Skeletal muscle tissue (tissue), 4 donors: ENCODE data around the gene GAS7. TPM values are rescaled to one million over a fixed set of nuclear protein-coding genes. Genes with fewer than 3 reads are reported as not detected.
"Not testable (repeated sequence)": the region's sequence is repeated elsewhere in the genome, so short reads cannot be mapped to it uniquely, and the experiment has no call there.

Experiments
- H3K27ac ChIP-seq: one replicate; pipeline ENCODE4 v1.7.0; 2013; ENCODE audit warnings: mild to moderate bottlenecking, low read depth, low read length, inconsistent platforms
- H3K27me3 ChIP-seq, 3 donors: one replicate each; pipeline ENCODE4 v1.7.0; 2013; ENCODE audit warnings: low read length in 3 of 3; ENCODE audit not compliant: control insufficient read depth in 3 of 3, insufficient read depth in 3 of 3
- H3K36me3 ChIP-seq, 3 donors: one replicate each; pipeline ENCODE4 v1.7.0; 2013; ENCODE audit warnings: low read length in 3 of 3; ENCODE audit not compliant: control insufficient read depth in 3 of 3, insufficient read depth in 3 of 3
- H3K4me1 ChIP-seq, 3 donors: one replicate each; pipeline ENCODE4 v1.7.0; 2013; ENCODE audit warnings: low read length in 3 of 3, mild to moderate bottlenecking in 3 of 3; ENCODE audit not compliant: control insufficient read depth in 3 of 3, insufficient read depth in 3 of 3
- H3K4me3 ChIP-seq, 3 donors: one replicate each; pipeline ENCODE4 v1.7.0; 2013; ENCODE audit warnings: low read length in 3 of 3
- H3K9ac ChIP-seq, 3 donors: one replicate each; pipeline ENCODE4 v1.7.0; 2013; ENCODE audit warnings: low read length in 3 of 3, mild to moderate bottlenecking in 3 of 3, moderate library complexity in 2 of 3, low read depth in 1 of 3
- H3K9me3 ChIP-seq, 3 donors: one replicate each; pipeline ENCODE4 v1.7.0; 2013; ENCODE audit warnings: low read length in 3 of 3; ENCODE audit not compliant: control insufficient read depth in 3 of 3
- total RNA-seq: library from RNA; depleted of rRNA; stranded (reverse); fragments of >200 nt; gene quantifications from one replicate; pipeline ENCODE4 v1.2.3, GENCODE V29; 2014
- donor health status: Osteomylitis.

The GAS7 gene
- total RNA-seq, 1 donor from 2014 or later = 58.5 TPM

DNA sequence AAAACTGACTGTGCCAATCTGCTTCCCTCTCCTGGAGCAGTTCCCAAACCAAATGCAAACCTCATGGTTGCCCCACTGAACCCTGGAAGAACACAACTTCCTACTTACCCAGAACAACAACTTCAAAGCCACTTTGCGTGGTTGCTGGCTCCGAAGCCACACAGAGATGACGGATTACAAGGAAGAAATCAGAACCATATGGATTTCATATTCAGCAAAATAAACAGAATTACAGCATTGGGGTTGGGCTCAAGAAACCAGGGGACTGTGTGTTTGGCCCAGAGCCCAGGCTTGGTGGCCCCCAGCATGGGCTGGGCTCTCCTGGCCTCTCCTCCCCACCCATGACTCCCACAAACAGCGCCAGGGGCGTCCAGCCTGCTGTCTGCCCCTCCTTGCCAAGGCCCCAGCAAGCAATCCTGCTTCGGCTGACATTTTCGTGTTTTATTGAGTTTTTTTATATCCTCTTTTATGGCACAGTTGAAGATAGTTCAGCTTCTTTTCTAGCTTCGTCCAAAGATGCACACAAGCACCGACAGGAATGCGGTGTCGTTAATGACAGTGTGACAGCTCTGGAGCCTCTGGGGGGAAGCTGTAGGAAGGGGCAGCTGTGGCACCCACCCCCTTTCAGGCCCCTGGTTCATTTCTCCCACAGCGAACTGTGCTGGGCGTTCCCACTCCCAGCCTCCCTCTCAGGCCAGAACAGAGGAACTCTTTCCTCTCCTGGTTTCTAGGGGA is 137.1 kb downstream of the GAS7 start:
- Histone ChIP-seq H3K27ac (peak overlapping the region; percentile 51), H3K36me3 (no peaks in the 10 kb centered on the region), H3K27me3 (peaks cover 0 to 3% (median 0%) of the 10 kb centered on the region in 3 donors), H3K4me3 (no peak overlapping the region), H3K4me1 (peaks cover 8 to 15% (median 10%) of the 10 kb centered on the region in 3 donors), H3K9ac (no peak overlapping the region), H3K9me3 (peaks cover 2 to 5% (median 2%) of the 10 kb centered on the region in 3 donors)

GRCh38 chr17:10060526-10060925 is 137.9 kb downstream of the GAS7 start:
- Histone ChIP-seq H3K9me3 (peaks cover 2 to 5% (median 2%) of the 10 kb centered on the region in 3 donors), H3K27me3 (peaks cover 0 to 3% (median 0%) of the 10 kb centered on the region in 3 donors), H3K4me1 (peaks cover 8 to 15% (median 10%) of the 10 kb centered on the region in 3 donors), H3K9ac (no peak overlapping the region), H3K27ac (peak overlapping the region; percentile 51), H3K36me3 (no peaks in the 10 kb centered on the region), H3K4me3 (no peak overlapping the region)

- peak overlapping the region in 1 of 3 donors; percentile 21 for H3K9ac ChIP-seq
- H3K9me3 ChIP-seq = no peaks in the 10 kb centered on the region
- peak overlapping the region in 1 of 3 donors; percentile 56 for H3K4me3 ChIP-seq
- H3K36me3 ChIP-seq = peaks cover 0 to 2% (median 0%) of the 10 kb centered on the region in 3 donors
- peaks cover 10 to 18% (median 13%) of the 10 kb centered on the region in 3 donors for H3K4me1 ChIP-seq
- H3K27ac ChIP-seq = peak overlapping the region; percentile 54
- H3K27me3 ChIP-seq = peaks cover 0 to 3% (median 0%) of the 10 kb centered on the region in 3 donors
These were observed 138.7 kb downstream of the GAS7 start for GRCh38 chr17:10059684-10060211.

DNA sequence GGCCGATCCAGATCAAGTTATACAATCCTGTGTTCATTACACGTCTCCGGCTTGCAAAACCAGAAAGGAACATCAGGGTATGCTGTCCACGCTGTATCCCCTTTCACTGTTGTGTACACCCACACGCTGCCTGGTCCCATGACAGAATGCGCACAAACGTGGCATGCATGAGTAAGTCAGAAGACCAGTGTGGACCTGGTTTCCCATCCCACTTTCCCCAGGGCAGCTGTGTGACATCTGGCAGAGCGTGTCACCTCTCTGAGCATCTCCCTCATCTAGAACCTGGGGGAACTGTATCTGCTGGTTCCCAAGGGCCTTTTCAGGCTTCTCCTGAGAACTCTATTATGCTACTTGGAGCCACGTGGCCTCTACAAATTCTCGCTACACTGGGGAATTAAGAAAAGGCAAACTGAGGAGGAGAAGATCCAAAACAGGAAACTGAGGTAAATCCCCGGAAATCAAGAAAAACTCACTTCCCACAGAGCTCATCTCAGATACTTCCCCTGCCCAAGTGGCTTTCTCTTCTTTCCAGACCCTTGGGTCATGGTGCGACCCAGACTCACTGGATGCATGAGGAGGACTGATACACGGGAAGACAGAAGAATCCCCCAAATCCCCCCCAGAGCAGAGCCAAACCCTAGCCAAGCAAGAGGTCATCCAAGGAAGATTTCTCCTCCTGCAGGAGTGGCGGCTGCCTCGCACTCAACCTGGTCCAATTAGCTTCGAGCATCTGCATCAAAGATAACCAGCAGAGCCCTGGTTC is 139.3 kb downstream of the GAS7 start:
- Histone ChIP-seq H3K36me3 (peaks cover 0 to 2% (median 0%) of the 10 kb centered on the region in 3 donors), H3K4me3 (peak overlapping the region in 1 of 3 donors; percentile 56), H3K27me3 (peaks cover 0 to 3% (median 0%) of the 10 kb centered on the region in 3 donors), H3K27ac (peak overlapping the region; percentile 54), H3K4me1 (peaks cover 9 to 18% (median 16%) of the 10 kb centered on the region in 3 donors), H3K9me3 (no peaks in the 10 kb centered on the region), H3K9ac (no peak overlapping the region)

- H3K36me3 ChIP-seq, H3K4me3 ChIP-seq, H3K9me3 ChIP-seq, H3K27me3 ChIP-seq, H3K9ac ChIP-seq: not testable (repeated sequence)
- peak overlapping the region; percentile 7 for H3K27ac ChIP-seq
- H3K4me1 ChIP-seq = peaks cover 11 to 27% (median 15%) of the 10 kb centered on the region in 3 donors
These were observed 140.9 kb downstream of the GAS7 start for GRCh38 chr17:10057466-10057865.

GRCh38 chr17:10055262-10055975 is 143.0 kb downstream of the GAS7 start:
- Histone ChIP-seq H3K27me3 (peaks cover 0 to 5% (median 0%) of the 10 kb centered on the region in 3 donors), H3K9me3 (no peaks in the 10 kb centered on the region), H3K9ac (no peak overlapping the region), H3K27ac (peak overlapping the region; percentile 66), H3K4me3 (no peak overlapping the region), H3K36me3 (peaks cover 0 to 2% (median 0%) of the 10 kb centered on the region in 3 donors), H3K4me1 (peaks cover 9 to 31% (median 13%) of the 10 kb centered on the region in 3 donors)

DNA sequence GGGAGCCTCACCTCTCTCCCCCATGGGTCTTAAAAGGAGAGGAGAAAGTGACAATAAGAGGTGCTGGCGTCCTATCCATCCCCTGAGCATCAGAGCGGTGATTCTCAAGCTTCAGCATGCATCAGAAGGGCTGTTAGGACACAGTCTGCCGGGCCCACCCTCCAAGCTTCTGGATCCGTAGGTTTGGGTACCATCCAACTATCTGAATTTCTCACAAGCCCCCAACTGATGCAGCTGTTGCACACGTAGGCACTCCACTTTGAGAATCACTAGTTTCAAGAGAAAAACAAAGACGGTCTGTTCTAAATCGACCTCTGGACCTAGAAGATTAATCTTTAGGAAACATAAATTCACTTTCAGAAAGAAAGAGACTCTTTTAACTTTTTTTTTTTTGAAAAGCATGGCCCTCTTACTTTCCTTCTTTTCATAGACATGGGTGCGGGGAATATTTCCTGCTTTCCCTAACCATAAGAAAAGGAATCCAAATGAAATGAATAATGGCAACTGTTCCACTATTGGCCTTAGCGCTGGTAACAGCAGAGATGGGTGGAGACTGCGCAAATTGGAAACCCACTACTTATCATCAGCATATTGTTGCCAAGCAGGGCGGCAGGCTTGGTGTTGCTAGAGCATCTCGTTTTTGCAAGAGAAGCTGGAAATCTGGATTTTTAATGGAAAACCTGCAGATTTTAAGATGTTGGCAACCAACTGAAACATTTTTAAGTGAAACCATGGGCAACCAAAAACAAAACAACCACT is 144.4 kb downstream of the GAS7 start:
- H3K27ac ChIP-seq = peak overlapping the region; percentile 66
- H3K27me3 ChIP-seq = peaks cover 0 to 4% (median 0%) of the 10 kb centered on the region in 3 donors
- H3K4me3 ChIP-seq = no peak overlapping the region
- no peaks in the 10 kb centered on the region for H3K9me3 ChIP-seq
- no peak overlapping the region for H3K9ac ChIP-seq
- H3K4me1 ChIP-seq = peaks cover 4 to 27% (median 13%) of the 10 kb centered on the region in 3 donors
- peaks cover 0 to 2% (median 0%) of the 10 kb centered on the region in 3 donors for H3K36me3 ChIP-seq

DNA sequence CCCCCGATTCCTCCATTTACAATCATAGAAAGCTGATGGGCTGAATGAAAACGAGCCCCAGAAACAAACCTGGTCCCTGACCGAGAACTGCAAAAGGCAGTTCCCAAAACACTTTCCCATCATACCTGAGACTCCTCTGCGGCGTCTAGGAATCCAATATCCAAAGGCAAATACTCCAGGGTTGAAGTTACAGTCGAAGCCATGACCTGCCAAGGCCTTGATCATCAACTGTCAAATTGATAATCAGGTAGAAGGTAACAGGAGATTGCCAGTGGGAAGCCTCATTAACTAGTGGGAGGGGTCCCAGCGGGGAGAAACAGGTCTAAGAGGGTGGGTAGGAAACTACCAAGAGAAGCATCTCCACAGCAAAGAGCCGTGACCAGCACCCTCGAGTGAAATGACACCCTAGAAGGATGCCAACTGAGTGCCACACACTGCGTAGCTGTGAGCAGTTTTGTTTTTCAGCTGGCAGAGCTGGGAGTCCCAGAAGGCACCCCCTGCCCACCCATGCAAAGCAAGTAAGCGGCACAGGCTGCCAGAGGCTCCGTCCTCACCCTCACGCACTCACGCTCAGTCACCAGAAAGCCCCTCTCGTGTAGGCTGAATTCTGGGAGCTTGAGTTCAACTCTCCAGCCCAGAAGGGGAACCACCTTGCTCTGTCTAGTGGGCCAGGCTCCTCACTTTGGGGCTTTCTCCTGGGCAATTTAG is 146.1 kb downstream of the GAS7 start:
- Histone ChIP-seq H3K9me3 (peaks cover 0 to 2% (median 0%) of the 10 kb centered on the region in 3 donors), H3K4me1 (peaks cover 4 to 27% (median 10%) of the 10 kb centered on the region in 3 donors), H3K36me3 (peaks cover 0 to 2% (median 0%) of the 10 kb centered on the region in 3 donors), H3K27ac (peak overlapping the region; percentile 22), H3K9ac (no peak overlapping the region), H3K4me3 (no peak overlapping the region), H3K27me3 (peaks cover 0 to 2% (median 0%) of the 10 kb centered on the region in 3 donors)
